GM12873 (cell line): ENCODE data around the gene EHMT1.

Experiments used
- CTCF ChIP-seq: IDR thresholded peaks from 2 replicates; pipeline ENCODE4 v1.5.1; 2012; ENCODE audit warnings: low read depth, mild to moderate bottlenecking, moderate library complexity, low read length, control low read depth; ENCODE audit not compliant: insufficient read depth; ENCODE audit errors: missing control alignments

The EHMT1 gene

GRCh38 chr9:137722481-137722880 lies 103.7 kb downstream of the EHMT1 start:
- no peak for TF ChIP-seq CTCF

- TF ChIP-seq CTCF, result no peak
Observed at GRCh38 chr9:137723783-137724445, 105.1 kb downstream of the EHMT1 start.

GRCh38 chr9:137724818-137725240 lies 106.0 kb downstream of the EHMT1 start:
- TF ChIP-seq CTCF, result no peak

- no peak for TF ChIP-seq CTCF
Observed at GRCh38 chr9:137725598-137725997, 106.8 kb downstream of the EHMT1 start.

- no peak for TF ChIP-seq CTCF
Observed at GRCh38 chr9:137726764-137727163, 108.0 kb downstream of the EHMT1 start.

- no peak for TF ChIP-seq CTCF
Observed at GRCh38 chr9:137727716-137728115, 108.9 kb downstream of the EHMT1 start.

GRCh38 chr9:137728444-137729311 lies 109.9 kb downstream of the EHMT1 start:
- TF ChIP-seq CTCF, result no peak
